ENCODE results near the gene KRTAP19-5. TPM values are rescaled to one million over a fixed set of nuclear protein-coding genes. Genes with fewer than 3 reads are reported as not detected.
"Not testable (repeated sequence)": the region's sequence is repeated elsewhere in the genome, so short reads cannot be mapped to it uniquely, and the experiment has no call there.

KRTAP19-5 gene
- not detected for total RNA-seq

DNA sequence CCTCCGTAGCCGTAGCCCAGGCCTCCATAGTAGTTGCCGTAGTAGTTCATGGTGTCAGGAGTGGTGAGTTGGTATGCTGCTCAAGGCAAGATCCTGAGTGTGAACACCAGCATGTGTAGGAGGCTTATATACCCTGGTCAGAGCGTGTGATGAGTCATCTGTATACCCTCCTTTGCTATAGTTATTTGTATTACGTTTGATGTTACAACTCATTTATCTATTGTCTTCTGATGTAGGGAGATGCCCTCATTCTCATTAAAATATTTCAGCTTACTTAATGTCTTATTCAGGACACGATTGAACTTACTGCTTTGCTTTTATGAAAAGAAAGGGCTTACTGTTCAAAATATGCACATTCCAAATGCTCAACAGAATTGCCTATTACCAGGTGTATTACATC lies at the start of gene KRTAP19-5:
TSS of gene KRTAP19-5 (minus strand) at position 101 of the 400 bp plus-strand sequence. CDS start at position 50, 51 bp downstream.
- no peaks in the 10 kb centered on the region for H3K27me3 ChIP-seq
- H3K4me1 ChIP-seq = no peaks in the 10 kb centered on the region
- no peak within 1 kb of the TSS for H3K27ac ChIP-seq
- TF ChIP-seq, protein P1, sequence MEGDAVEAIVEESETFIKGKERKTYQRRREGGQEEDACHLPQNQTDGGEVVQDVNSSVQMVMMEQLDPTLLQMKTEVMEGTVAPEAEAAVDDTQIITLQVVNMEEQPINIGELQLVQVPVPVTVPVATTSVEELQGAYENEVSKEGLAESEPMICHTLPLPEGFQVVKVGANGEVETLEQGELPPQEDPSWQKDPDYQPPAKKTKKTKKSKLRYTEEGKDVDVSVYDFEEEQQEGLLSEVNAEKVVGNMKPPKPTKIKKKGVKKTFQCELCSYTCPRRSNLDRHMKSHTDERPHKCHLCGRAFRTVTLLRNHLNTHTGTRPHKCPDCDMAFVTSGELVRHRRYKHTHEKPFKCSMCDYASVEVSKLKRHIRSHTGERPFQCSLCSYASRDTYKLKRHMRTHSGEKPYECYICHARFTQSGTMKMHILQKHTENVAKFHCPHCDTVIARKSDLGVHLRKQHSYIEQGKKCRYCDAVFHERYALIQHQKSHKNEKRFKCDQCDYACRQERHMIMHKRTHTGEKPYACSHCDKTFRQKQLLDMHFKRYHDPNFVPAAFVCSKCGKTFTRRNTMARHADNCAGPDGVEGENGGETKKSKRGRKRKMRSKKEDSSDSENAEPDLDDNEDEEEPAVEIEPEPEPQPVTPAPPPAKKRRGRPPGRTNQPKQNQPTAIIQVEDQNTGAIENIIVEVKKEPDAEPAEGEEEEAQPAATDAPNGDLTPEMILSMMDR (IDR thresholded peaks at IDR 0.05) = no peak
- no peak for TF ChIP-seq EP300 (IDR thresholded peaks at IDR 0.05; ENCODE audit: low read depth)
- H3K4me3 ChIP-seq = no peak within 1 kb of the TSS
- intact Hi-C loops (cut with DNase I; ENCODE audit: low total_unique reads) (no loop called here), in situ Hi-C loops (cut with MboI; ENCODE audit: low pct_ligation_motif_present in 1 of 4, low pct_unique_long_range_greater_than_20kb in 1 of 4, low sequenced_read_pairs in 3 of 4) (no loop called here)
- no peaks in the 10 kb centered on the region for H3K9me3 ChIP-seq
- no peaks in the 10 kb centered on the region for H3K36me3 ChIP-seq
- no peak for DNase-seq
- 61 to 85% methylated on average over 3 to 6 of the region's 6 CpGs for WGBS, 2 donors (ENCODE audit: low coverage in 1 of 2)

DNA sequence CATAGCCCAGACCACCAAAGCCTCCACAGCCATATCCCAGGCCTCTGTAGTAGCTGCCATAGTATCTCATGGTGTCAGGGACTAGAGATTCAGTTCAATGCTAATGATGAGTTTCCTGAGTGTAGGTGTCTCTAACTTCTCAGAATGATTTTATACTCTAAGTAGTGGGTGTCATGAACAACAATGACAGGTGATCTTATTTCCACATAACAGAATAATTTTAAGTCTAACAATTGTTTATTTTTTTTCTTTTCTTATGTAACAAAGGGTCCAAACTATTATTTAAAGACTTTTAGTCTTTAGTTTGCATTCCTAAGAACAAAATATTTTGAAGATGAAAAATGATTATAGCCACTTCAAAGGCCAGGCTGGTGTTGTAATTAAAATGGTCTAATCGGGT lies 39.8 kb upstream of the KRTAP19-5 start, which contains the start of gene KRTAP19-6:
TSS of gene KRTAP19-6 (minus strand) at position 101 of the 400 bp plus-strand sequence. CDS start at position 70, 31 bp downstream.
- Histone ChIP-seq H3K36me3 (no peaks in the 10 kb centered on the region), H3K27me3 (no peaks in the 10 kb centered on the region), H3K4me1 (no peaks in the 10 kb centered on the region), H3K4me3 (no peak within 1 kb of the TSS), H3K27ac (no peak within 1 kb of the TSS), H3K9me3 (peaks cover 4 to 13% of the 10 kb centered on the region in 2 donors)
- WGBS, 2 donors (ENCODE audit: low coverage in 1 of 2) = 78 to 92% methylated on average over 1 of the region's 1 CpG
- TF ChIP-seq POLR2AphosphoS5 (IDR thresholded peaks at IDR 0.05) = no peak
- no peak for TF ChIP-seq POLR2A (IDR thresholded peaks at IDR 0.05)
- no peak for TF ChIP-seq EP300 (IDR thresholded peaks at IDR 0.05; ENCODE audit: low read depth)
- TF ChIP-seq, protein P1 (IDR thresholded peaks at IDR 0.05) = no peak
- intact Hi-C loops (cut with DNase I; ENCODE audit: low total_unique reads) = no loop called here
- in situ Hi-C loops (cut with MboI; ENCODE audit: low pct_ligation_motif_present in 1 of 4, low pct_unique_long_range_greater_than_20kb in 1 of 4, low sequenced_read_pairs in 3 of 4) = no loop called here
- no peak for DNase-seq

DNA sequence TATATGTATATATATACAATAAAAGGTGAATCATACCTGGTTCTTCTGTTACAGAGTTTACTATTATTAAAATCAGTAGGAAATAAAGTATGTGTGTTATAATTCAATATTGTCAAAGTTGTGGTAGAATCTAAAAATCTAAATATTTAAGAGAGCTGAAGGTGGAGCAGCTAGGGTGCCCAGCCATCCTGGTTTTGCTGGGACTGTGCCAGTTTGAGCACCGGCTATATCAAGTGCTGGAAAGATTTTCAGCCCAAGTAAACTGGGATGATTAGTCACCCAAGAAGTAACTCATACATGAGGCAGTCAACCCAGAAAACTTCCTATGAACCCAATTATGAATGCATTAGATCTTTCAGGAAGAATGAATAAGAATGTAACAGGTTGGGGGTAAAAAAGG lies 16.9 kb upstream of the KRTAP19-5 start:
- intact Hi-C loops (cut with DNase I; ENCODE audit: low total_unique reads) = no loop called here

DNA sequence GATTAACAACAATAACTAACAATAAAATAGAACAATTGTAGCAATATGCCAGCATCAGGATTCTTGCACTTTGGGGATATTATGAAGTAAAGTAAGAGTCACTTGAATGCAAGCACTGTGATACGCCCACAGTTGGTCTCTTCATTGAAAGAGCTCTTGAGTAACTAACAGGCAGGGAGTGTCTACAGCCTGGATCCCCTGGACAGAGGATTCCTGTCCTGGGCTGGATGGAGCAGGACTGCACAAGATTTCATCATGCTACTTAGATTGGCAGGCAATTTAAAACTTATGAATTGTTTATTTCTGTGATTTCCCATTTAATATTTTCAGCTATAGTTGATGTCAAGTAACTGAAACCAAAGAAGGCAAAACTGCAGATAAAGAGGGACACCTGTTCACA lies 13.7 kb upstream of the KRTAP19-5 start:
- Histone ChIP-seq H3K4me3 (no peak overlapping the region), H3K36me3 (no peaks in the 10 kb centered on the region), H3K27ac (no peak overlapping the region), H3K27me3 (no peaks in the 10 kb centered on the region), H3K4me1 (no peaks in the 10 kb centered on the region), H3K9me3 (peaks cover 0 to 9% of the 10 kb centered on the region in 2 donors)
- no peak for DNase-seq
- in situ Hi-C loops (cut with MboI; ENCODE audit: low pct_ligation_motif_present in 1 of 4, low pct_unique_long_range_greater_than_20kb in 1 of 4, low sequenced_read_pairs in 3 of 4) = no loop called here
- intact Hi-C loops (cut with DNase I; ENCODE audit: low total_unique reads) = no loop called here
- 75 to 84% methylated on average over 1 of the region's 1 CpG for WGBS, 2 donors (ENCODE audit: low coverage in 1 of 2)
- TF ChIP-seq POLR2AphosphoS5 (IDR thresholded peaks at IDR 0.05) (no peak), EP300 (IDR thresholded peaks at IDR 0.05; ENCODE audit: low read depth) (no peak), POLR2A (IDR thresholded peaks at IDR 0.05) (no peak)
- TF ChIP-seq, protein P1 (IDR thresholded peaks at IDR 0.05) = no peak

More for the DNA sequence above, 16.9 kb upstream of the KRTAP19-5 start:
- in situ Hi-C loops (cut with MboI; ENCODE audit: low pct_ligation_motif_present in 1 of 4, low pct_unique_long_range_greater_than_20kb in 1 of 4, low sequenced_read_pairs in 3 of 4) = no loop called here
- H3K27me3 ChIP-seq = no peaks in the 10 kb centered on the region
- H3K27ac ChIP-seq = no peak overlapping the region
- TF ChIP-seq POLR2A (IDR thresholded peaks at IDR 0.05) (no peak), EP300 (IDR thresholded peaks at IDR 0.05; ENCODE audit: low read depth) (no peak), POLR2AphosphoS5 (IDR thresholded peaks at IDR 0.05) (no peak)
- TF ChIP-seq, protein P1 (IDR thresholded peaks at IDR 0.05) = no peak
- no peak for DNase-seq
- H3K4me3 ChIP-seq = no peak overlapping the region
- 86 to 96% methylated on average over 1 of the region's 1 CpG for WGBS, 2 donors (ENCODE audit: low coverage in 1 of 2)
- H3K9me3 ChIP-seq = peaks cover 0 to 5% of the 10 kb centered on the region in 2 donors
- H3K4me1 ChIP-seq = no peaks in the 10 kb centered on the region
- H3K36me3 ChIP-seq = no peaks in the 10 kb centered on the region

DNA sequence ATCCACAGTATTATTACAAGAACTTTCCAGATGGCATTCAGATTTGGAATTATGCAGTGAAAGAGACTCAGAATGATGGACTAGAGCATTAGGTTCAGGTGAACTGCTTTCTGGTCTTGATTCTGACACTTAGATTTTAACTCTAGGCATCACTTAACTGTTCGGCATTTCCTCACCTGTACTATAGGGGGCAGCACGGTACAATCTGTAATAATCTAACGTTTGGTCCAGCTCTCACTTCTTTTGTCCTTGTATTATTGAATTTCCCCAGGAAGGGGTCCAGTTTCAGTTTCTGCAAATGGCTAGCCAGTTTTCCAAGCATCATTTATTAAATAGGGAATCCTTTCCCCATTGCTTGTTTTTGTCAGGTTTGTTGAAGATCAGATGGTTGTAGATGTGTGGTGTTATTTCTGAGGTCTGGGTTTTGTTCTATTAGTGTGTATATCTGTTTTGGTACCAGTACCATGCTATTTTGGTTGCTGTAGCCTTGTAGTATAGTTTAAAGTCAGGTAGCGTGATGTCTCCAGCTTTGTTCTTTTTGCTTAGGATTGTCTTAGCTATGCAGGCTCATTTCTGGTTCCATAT lies 3.8 kb upstream of the KRTAP19-5 start:
- H3K4me1 ChIP-seq; in situ Hi-C loops (cut with MboI; ENCODE audit: low pct_ligation_motif_present in 1 of 4, low pct_unique_long_range_greater_than_20kb in 1 of 4, low sequenced_read_pairs in 3 of 4); DNase-seq; H3K9me3 ChIP-seq; H3K36me3 ChIP-seq; H3K27ac ChIP-seq; H3K4me3 ChIP-seq; H3K27me3 ChIP-seq; intact Hi-C loops (cut with DNase I; ENCODE audit: low total_unique reads): not testable (repeated sequence)
- 30 to 35% methylated on average over 4 of the region's 4 CpGs for WGBS, 2 donors (ENCODE audit: low coverage in 1 of 2)

Measured in transverse colon (tissue), 4 donors.